ENCODE results near the gene ANK3.

The ANK3 gene

GRCh38 chr10:60008816-60009215, 380.9 kb downstream of the ANK3 start:
- Histone ChIP-seq H3K18ac (ENCODE audit: low read length) (no peak overlapping the region), H4K12ac (ENCODE audit: low read depth, low read length) (no peak overlapping the region), H3K23ac (ENCODE audit: low read length) (no peak overlapping the region), H3K79me1 (ENCODE audit: low read length) (no peaks in the 10 kb centered on the region), H3K14ac (ENCODE audit: low read length) (no peak overlapping the region), H3K27me3 (ENCODE audit: insufficient read depth, low read length) (no peaks in the 10 kb centered on the region), H3K79me2 (ENCODE audit: control insufficient read depth, insufficient read depth, low read length, poor library complexity) (no peaks in the 10 kb centered on the region), H3K9ac (ENCODE audit: low read length) (peak overlapping the region; percentile 30), H2AK5ac (ENCODE audit: low read length) (no peak overlapping the region), H3K4me3 (ENCODE audit: low read depth, low read length) (no peak overlapping the region), H2BK120ac (ENCODE audit: insufficient read depth, low read length, poor library complexity) (no peak overlapping the region), H2AFZ (ENCODE audit: insufficient read depth, low read length, poor library complexity) (no peak overlapping the region), H3K4me1 (ENCODE audit: control insufficient read depth in 1 of 2, insufficient read depth in 2 of 2, low read length in 2 of 2) (no peaks in the 10 kb centered on the region), H2BK12ac (ENCODE audit: low read length) (no peak overlapping the region), H4K8ac (ENCODE audit: low read depth, low read length) (no peak overlapping the region), H3K4ac (ENCODE audit: low read depth, low read length) (no peak overlapping the region), H2BK5ac (ENCODE audit: low read depth, low read length, poor library complexity) (no peak overlapping the region), H4K91ac (ENCODE audit: low read depth, low read length) (no peak overlapping the region), H3K27ac (ENCODE audit: low read depth, low read length) (no peak overlapping the region), H3K36me3 (ENCODE audit: control insufficient read depth in 1 of 2, insufficient read depth in 2 of 2, low read length in 2 of 2) (peaks cover 0 to 2% of the 10 kb centered on the region in 2 experiments), H3K4me2 (ENCODE audit: low read length) (no peak overlapping the region), H3K9me3 (ENCODE audit: insufficient read depth, low read depth, low read length) (no peaks in the 10 kb centered on the region)
- no CpG with 5 or more reads among the region's 4 CpGs for WGBS (ENCODE audit: extremely low coverage, insufficient coverage, insufficient read length)
- DNase-seq: peak in 1 of 2 donors; percentile 27

DNA sequence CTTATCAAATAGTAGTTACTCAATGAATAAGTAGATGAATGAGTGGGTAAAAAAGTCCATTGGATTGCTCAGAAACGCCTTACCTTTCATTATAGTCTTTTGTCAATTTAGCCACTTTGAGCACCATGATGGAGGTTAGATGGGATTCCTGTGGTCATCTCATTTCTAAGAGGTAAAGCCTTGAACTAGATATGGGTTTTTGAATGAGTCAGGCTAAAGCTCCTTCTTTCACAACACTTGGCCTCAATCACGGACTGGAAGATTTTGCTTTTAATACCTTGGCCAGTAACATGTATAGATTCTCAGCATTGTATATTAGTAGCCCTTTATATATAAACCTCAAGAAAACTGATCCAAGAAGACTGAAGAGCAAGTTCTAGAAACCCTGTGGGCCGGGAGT, 383.6 kb downstream of the ANK3 start:
- Histone ChIP-seq H2BK120ac (ENCODE audit: insufficient read depth, low read length, poor library complexity) (no peak overlapping the region), H3K9ac (ENCODE audit: low read length) (no peak overlapping the region), H3K4ac (ENCODE audit: low read depth, low read length) (no peak overlapping the region), H4K12ac (ENCODE audit: low read depth, low read length) (no peak overlapping the region), H2BK5ac (ENCODE audit: low read depth, low read length, poor library complexity) (no peak overlapping the region), H3K79me1 (ENCODE audit: low read length) (no peaks in the 10 kb centered on the region), H3K14ac (ENCODE audit: low read length) (no peak overlapping the region), H3K27ac (ENCODE audit: low read depth, low read length) (no peak overlapping the region), H3K23ac (ENCODE audit: low read length) (no peak overlapping the region), H3K4me2 (ENCODE audit: low read length) (no peak overlapping the region), H3K18ac (ENCODE audit: low read length) (no peak overlapping the region), H2AK5ac (ENCODE audit: low read length) (no peak overlapping the region), H3K36me3 (ENCODE audit: control insufficient read depth in 1 of 2, insufficient read depth in 2 of 2, low read length in 2 of 2) (peaks cover 0 to 2% of the 10 kb centered on the region in 2 experiments), H3K4me1 (ENCODE audit: control insufficient read depth in 1 of 2, insufficient read depth in 2 of 2, low read length in 2 of 2) (no peaks in the 10 kb centered on the region), H2BK12ac (ENCODE audit: low read length) (no peak overlapping the region), H3K4me3 (ENCODE audit: low read depth, low read length) (no peak overlapping the region), H3K27me3 (ENCODE audit: insufficient read depth, low read length) (no peaks in the 10 kb centered on the region), H4K8ac (ENCODE audit: low read depth, low read length) (no peak overlapping the region), H2AFZ (ENCODE audit: insufficient read depth, low read length, poor library complexity) (no peak overlapping the region), H3K9me3 (ENCODE audit: insufficient read depth, low read depth, low read length) (no peaks in the 10 kb centered on the region), H4K91ac (ENCODE audit: low read depth, low read length) (no peak overlapping the region), H3K79me2 (ENCODE audit: control insufficient read depth, insufficient read depth, low read length, poor library complexity) (no peaks in the 10 kb centered on the region)
- WGBS (ENCODE audit: extremely low coverage, insufficient coverage, insufficient read length): no CpG with 5 or more reads among the region's 3 CpGs
- DNase-seq: peak in 1 of 2 donors; percentile 44

GRCh38 chr10:60003651-60004523, 385.8 kb downstream of the ANK3 start:
- H4K8ac ChIP-seq (ENCODE audit: low read depth, low read length): no peak overlapping the region
- no peak overlapping the region for H4K12ac ChIP-seq (ENCODE audit: low read depth, low read length)
- H2BK5ac ChIP-seq (ENCODE audit: low read depth, low read length, poor library complexity): no peak overlapping the region
- H3K18ac ChIP-seq (ENCODE audit: low read length): no peak overlapping the region
- no peak overlapping the region for H3K4me2 ChIP-seq (ENCODE audit: low read length)
- DNase-seq: no peak
- no peak overlapping the region for H2AFZ ChIP-seq (ENCODE audit: insufficient read depth, low read length, poor library complexity)
- H3K79me1 ChIP-seq (ENCODE audit: low read length): no peaks in the 10 kb centered on the region
- no peaks in the 10 kb centered on the region for H3K27me3 ChIP-seq (ENCODE audit: insufficient read depth, low read length)
- H2AK5ac ChIP-seq (ENCODE audit: low read length): no peak overlapping the region
- no peak overlapping the region for H3K4me3 ChIP-seq (ENCODE audit: low read depth, low read length)
- WGBS (ENCODE audit: extremely low coverage, insufficient coverage, insufficient read length): no CpG with 5 or more reads among the region's 5 CpGs
- H3K36me3 ChIP-seq (ENCODE audit: control insufficient read depth in 1 of 2, insufficient read depth in 2 of 2, low read length in 2 of 2): peaks cover 0 to 2% of the 10 kb centered on the region in 2 experiments
- H3K9ac ChIP-seq (ENCODE audit: low read length): no peak overlapping the region
- H2BK12ac ChIP-seq (ENCODE audit: low read length): no peak overlapping the region
- H2BK120ac ChIP-seq (ENCODE audit: insufficient read depth, low read length, poor library complexity): no peak overlapping the region
- H3K27ac ChIP-seq (ENCODE audit: low read depth, low read length): no peak overlapping the region
- H3K14ac ChIP-seq (ENCODE audit: low read length): no peak overlapping the region
- H4K91ac ChIP-seq (ENCODE audit: low read depth, low read length): no peak overlapping the region
- H3K79me2 ChIP-seq (ENCODE audit: control insufficient read depth, insufficient read depth, low read length, poor library complexity): no peaks in the 10 kb centered on the region
- no peak overlapping the region for H3K4ac ChIP-seq (ENCODE audit: low read depth, low read length)
- H3K9me3 ChIP-seq (ENCODE audit: insufficient read depth, low read depth, low read length): no peaks in the 10 kb centered on the region
- H3K23ac ChIP-seq (ENCODE audit: low read length): no peak overlapping the region
- no peaks in the 10 kb centered on the region for H3K4me1 ChIP-seq (ENCODE audit: control insufficient read depth in 1 of 2, insufficient read depth in 2 of 2, low read length in 2 of 2)

DNA sequence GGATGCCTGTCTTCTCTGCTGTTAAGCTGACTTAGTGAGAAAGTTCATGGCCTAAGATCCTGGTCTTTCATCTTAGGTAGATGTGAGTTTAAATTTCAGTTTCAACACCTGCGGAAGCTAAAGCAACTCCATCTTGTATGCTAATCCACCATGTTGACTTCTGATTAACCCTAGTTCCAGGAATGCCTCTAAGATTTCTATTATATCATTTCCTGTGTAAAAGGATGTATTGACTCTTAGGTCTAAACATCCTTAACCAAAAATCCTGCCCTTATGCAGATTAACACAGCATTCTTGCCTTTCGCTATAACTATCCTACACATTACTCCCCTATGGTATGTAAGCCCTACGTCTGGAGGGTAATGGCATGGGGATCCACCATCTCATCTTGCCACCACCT, 388.9 kb downstream of the ANK3 start:
- Histone ChIP-seq H3K79me1 (ENCODE audit: low read length) (no peaks in the 10 kb centered on the region), H3K4ac (ENCODE audit: low read depth, low read length) (no peak overlapping the region), H3K79me2 (ENCODE audit: control insufficient read depth, insufficient read depth, low read length, poor library complexity) (no peaks in the 10 kb centered on the region), H3K9ac (ENCODE audit: low read length) (no peak overlapping the region), H2BK12ac (ENCODE audit: low read length) (no peak overlapping the region), H3K18ac (ENCODE audit: low read length) (no peak overlapping the region), H4K91ac (ENCODE audit: low read depth, low read length) (no peak overlapping the region), H3K4me3 (ENCODE audit: low read depth, low read length) (no peak overlapping the region), H3K14ac (ENCODE audit: low read length) (no peak overlapping the region), H3K9me3 (ENCODE audit: insufficient read depth, low read depth, low read length) (no peaks in the 10 kb centered on the region), H4K12ac (ENCODE audit: low read depth, low read length) (no peak overlapping the region), H3K23ac (ENCODE audit: low read length) (no peak overlapping the region), H2BK5ac (ENCODE audit: low read depth, low read length, poor library complexity) (no peak overlapping the region), H3K27ac (ENCODE audit: low read depth, low read length) (no peak overlapping the region), H3K27me3 (ENCODE audit: insufficient read depth, low read length) (no peaks in the 10 kb centered on the region), H3K36me3 (ENCODE audit: control insufficient read depth in 1 of 2, insufficient read depth in 2 of 2, low read length in 2 of 2) (no peaks in the 10 kb centered on the region), H3K4me1 (ENCODE audit: control insufficient read depth in 1 of 2, insufficient read depth in 2 of 2, low read length in 2 of 2) (no peaks in the 10 kb centered on the region), H2BK120ac (ENCODE audit: insufficient read depth, low read length, poor library complexity) (no peak overlapping the region), H2AK5ac (ENCODE audit: low read length) (no peak overlapping the region), H3K4me2 (ENCODE audit: low read length) (no peak overlapping the region), H2AFZ (ENCODE audit: insufficient read depth, low read length, poor library complexity) (no peak overlapping the region), H4K8ac (ENCODE audit: low read depth, low read length) (no peak overlapping the region)
- no peak for DNase-seq
- no CpG with 5 or more reads among the region's 3 CpGs for WGBS (ENCODE audit: extremely low coverage, insufficient coverage, insufficient read length)

All from trophoblast cell (in vitro differentiated cells and primary cell).